ENCODE results near the gene RPTOR. TPM values are rescaled to one million over a fixed set of nuclear protein-coding genes. Genes with fewer than 3 reads are reported as not detected.

RPTOR gene
- total RNA-seq, 3 donors from 2014 or later (not counting 1 experiment from before 2014, with no cell fraction given), result 49.2 to 63.6 (median 55.4) TPM

DNA sequence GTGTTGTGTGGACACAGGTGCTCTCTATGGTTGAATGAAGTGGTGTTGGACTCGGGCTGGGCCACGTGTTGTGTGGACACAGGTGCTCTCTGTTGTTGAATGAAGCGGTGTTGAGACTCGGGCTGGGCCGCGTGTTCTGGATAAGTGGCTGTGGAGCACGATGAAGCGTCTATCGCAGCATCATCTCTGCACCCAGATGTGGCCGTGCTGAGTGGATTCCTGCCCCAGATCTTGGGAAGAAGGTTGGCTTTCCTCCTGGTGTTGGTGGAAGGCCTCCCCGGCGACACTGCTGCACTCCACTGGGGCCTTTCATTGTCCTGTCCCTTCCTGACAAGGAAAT lies 69.1 kb downstream of the RPTOR start:
- no peaks in the 10 kb centered on the region for H3K27me3 ChIP-seq (ENCODE audit: control insufficient read depth, insufficient read depth, low read length)
- no peak overlapping the region for H3K27ac ChIP-seq (ENCODE audit: low read length)
- DNase-seq, result no peak
- intact Hi-C loops (cut with micrococcal nuclease), result no loop called here
- peaks cover 28 to 50% of the 10 kb centered on the region in 2 donors for H3K4me1 Mint-ChIP-seq
- H3K9me3 Mint-ChIP-seq, result no peaks in the 10 kb centered on the region
- no peaks in the 10 kb centered on the region for H3K4me1 ChIP-seq (ENCODE audit: control insufficient read depth, insufficient read depth, low read length)
- no peak for ATAC-seq
- WGBS (ENCODE audit: insufficient coverage), result 87% methylated on average over 12 of the region's 12 CpGs
- H3K4me3 Mint-ChIP-seq, result no peak overlapping the region
- H3K27me3 Mint-ChIP-seq (ENCODE audit: low read depth in 2 of 2), result no peaks in the 10 kb centered on the region
- H3K36me3 ChIP-seq (ENCODE audit: control insufficient read depth, insufficient read depth, low read length), result no peaks in the 10 kb centered on the region
- no peak overlapping the region for H3K4me3 ChIP-seq (ENCODE audit: low read length)
- no peaks in the 10 kb centered on the region for H3K9me3 ChIP-seq (ENCODE audit: control insufficient read depth, insufficient read depth, low read length)
- H3K27ac Mint-ChIP-seq, result peak overlapping the region in 1 of 2 donors; percentile 27
- TF ChIP-seq, protein P1, sequence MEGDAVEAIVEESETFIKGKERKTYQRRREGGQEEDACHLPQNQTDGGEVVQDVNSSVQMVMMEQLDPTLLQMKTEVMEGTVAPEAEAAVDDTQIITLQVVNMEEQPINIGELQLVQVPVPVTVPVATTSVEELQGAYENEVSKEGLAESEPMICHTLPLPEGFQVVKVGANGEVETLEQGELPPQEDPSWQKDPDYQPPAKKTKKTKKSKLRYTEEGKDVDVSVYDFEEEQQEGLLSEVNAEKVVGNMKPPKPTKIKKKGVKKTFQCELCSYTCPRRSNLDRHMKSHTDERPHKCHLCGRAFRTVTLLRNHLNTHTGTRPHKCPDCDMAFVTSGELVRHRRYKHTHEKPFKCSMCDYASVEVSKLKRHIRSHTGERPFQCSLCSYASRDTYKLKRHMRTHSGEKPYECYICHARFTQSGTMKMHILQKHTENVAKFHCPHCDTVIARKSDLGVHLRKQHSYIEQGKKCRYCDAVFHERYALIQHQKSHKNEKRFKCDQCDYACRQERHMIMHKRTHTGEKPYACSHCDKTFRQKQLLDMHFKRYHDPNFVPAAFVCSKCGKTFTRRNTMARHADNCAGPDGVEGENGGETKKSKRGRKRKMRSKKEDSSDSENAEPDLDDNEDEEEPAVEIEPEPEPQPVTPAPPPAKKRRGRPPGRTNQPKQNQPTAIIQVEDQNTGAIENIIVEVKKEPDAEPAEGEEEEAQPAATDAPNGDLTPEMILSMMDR (IDR thresholded peaks at IDR 0.05), result no peak
- no peaks in the 10 kb centered on the region for H3K36me3 Mint-ChIP-seq

DNA sequence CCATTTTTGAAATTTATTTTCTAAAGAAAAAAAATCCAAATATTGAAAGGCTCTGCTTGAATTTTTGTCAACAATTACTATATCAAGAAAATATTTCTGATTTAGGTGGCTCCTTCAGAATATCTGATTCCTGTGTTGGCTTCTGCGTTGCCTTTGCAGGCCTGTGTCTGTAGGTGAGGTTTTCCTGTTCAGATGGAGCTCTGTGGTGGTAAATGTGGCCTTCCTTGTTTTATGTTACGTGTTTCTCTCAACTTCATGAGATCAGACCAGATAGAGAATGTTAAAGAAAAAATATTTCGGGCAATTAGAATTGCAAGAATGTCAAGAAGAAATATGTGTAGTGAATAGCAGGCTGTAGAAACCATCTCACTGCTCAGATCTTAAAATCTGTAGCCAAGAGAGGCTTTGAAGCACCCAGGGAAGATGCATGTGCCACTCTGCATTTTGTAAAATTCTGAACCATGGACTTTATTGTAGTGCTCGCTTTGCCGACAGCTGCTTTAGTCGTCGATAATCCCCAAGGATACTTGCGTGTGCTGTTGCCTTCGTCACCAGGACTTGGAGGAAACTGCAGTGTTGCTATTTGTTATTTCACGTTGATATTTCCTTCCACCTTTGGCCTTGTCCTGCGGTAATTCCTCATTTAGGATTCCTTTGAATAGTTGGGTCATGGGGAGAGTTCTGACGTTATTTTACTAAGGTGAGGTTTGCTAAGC lies 69.9 kb downstream of the RPTOR start:
- Mint-ChIP-seq H3K27ac (peak overlapping the region in 1 of 2 donors; percentile 43), H3K9me3 (no peaks in the 10 kb centered on the region), H3K4me3 (no peak overlapping the region), H3K36me3 (no peaks in the 10 kb centered on the region), H3K4me1 (peaks cover 34 to 50% of the 10 kb centered on the region in 2 donors), H3K27me3 (ENCODE audit: low read depth in 2 of 2) (no peaks in the 10 kb centered on the region)
- H3K27ac ChIP-seq (ENCODE audit: low read length), result no peak overlapping the region
- H3K4me1 ChIP-seq (ENCODE audit: control insufficient read depth, insufficient read depth, low read length), result no peaks in the 10 kb centered on the region
- peak in 1 of 2 donors; percentile 44 for DNase-seq
- no peaks in the 10 kb centered on the region for H3K9me3 ChIP-seq (ENCODE audit: control insufficient read depth, insufficient read depth, low read length)
- TF ChIP-seq, protein P1 (IDR thresholded peaks at IDR 0.05), result no peak
- no peaks in the 10 kb centered on the region for H3K36me3 ChIP-seq (ENCODE audit: control insufficient read depth, insufficient read depth, low read length)
- intact Hi-C loops (cut with micrococcal nuclease), result no loop called here
- H3K4me3 ChIP-seq (ENCODE audit: low read length), result no peak overlapping the region
- WGBS (ENCODE audit: insufficient coverage), result 71% methylated on average over 12 of the region's 12 CpGs
- H3K27me3 ChIP-seq (ENCODE audit: control insufficient read depth, insufficient read depth, low read length), result no peaks in the 10 kb centered on the region
- ATAC-seq, result no peak

DNA sequence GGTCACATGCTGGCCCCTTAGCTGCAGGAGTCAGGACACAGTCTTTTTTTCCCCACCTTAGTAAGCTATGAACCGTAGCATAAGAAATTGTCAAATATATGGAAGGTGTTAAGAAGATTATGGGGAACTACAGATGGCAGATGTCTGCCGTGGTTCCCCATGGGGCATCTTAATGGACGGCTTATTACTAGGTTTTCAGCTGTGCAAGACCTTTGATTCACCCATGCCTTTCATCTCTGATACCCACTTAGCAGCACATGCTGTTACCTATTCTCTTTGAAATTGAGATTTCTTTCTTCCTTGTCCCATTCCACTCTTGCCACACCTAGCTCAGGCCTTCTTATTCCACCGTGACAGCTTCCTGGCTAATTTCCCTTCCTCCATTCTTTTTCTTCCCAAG lies 70.7 kb downstream of the RPTOR start:
- H3K4me1 Mint-ChIP-seq, result peaks cover 31 to 44% of the 10 kb centered on the region in 2 donors
- Histone ChIP-seq H3K4me3 (ENCODE audit: low read length) (no peak overlapping the region), H3K36me3 (ENCODE audit: control insufficient read depth, insufficient read depth, low read length) (no peaks in the 10 kb centered on the region), H3K27ac (ENCODE audit: low read length) (no peak overlapping the region), H3K27me3 (ENCODE audit: control insufficient read depth, insufficient read depth, low read length) (no peaks in the 10 kb centered on the region), H3K4me1 (ENCODE audit: control insufficient read depth, insufficient read depth, low read length) (no peaks in the 10 kb centered on the region), H3K9me3 (ENCODE audit: control insufficient read depth, insufficient read depth, low read length) (no peaks in the 10 kb centered on the region)
- H3K36me3 Mint-ChIP-seq, result no peaks in the 10 kb centered on the region
- TF ChIP-seq, protein P1 (IDR thresholded peaks at IDR 0.05), result no peak
- no peak overlapping the region for H3K4me3 Mint-ChIP-seq
- ATAC-seq (no peak), DNase-seq (no peak)
- intact Hi-C loops (cut with micrococcal nuclease), result no loop called here
- H3K27me3 Mint-ChIP-seq (ENCODE audit: low read depth in 2 of 2), result no peaks in the 10 kb centered on the region
- H3K9me3 Mint-ChIP-seq, result no peaks in the 10 kb centered on the region
- H3K27ac Mint-ChIP-seq, result no peak overlapping the region
- WGBS (ENCODE audit: insufficient coverage), result 81% methylated on average over 4 of the region's 4 CpGs

DNA sequence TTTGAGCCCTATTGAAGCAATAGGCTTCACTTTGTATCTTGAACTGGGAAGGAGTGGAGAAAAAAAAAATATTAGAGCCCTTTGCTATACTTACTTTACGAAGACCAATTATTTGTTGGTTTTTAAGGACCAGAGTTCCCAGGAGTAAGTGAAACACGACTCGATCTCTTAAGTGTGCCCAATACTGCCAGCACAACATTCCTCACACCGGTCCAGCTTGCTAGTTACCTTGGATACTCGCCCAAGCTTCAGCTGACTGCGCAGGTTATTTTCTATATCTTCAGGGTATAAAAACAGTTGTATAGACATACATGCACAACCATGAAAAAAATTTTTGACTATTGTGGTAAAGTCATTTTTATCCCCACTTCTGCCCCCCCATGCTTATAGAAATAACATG lies 72.1 kb downstream of the RPTOR start:
- TF ChIP-seq, protein P1 (IDR thresholded peaks at IDR 0.05), result no peak
- H3K27me3 ChIP-seq (ENCODE audit: control insufficient read depth, insufficient read depth, low read length), result no peaks in the 10 kb centered on the region
- no peak for ATAC-seq
- 98% methylated on average over 6 of the region's 6 CpGs for WGBS (ENCODE audit: insufficient coverage)
- H3K9me3 ChIP-seq (ENCODE audit: control insufficient read depth, insufficient read depth, low read length), result no peaks in the 10 kb centered on the region
- H3K4me3 ChIP-seq (ENCODE audit: low read length), result no peak overlapping the region
- peaks cover 30 to 52% of the 10 kb centered on the region in 2 donors for H3K4me1 Mint-ChIP-seq
- H3K36me3 ChIP-seq (ENCODE audit: control insufficient read depth, insufficient read depth, low read length), result no peaks in the 10 kb centered on the region
- H3K4me1 ChIP-seq (ENCODE audit: control insufficient read depth, insufficient read depth, low read length), result peaks cover 4% of the 10 kb centered on the region
- no peaks in the 10 kb centered on the region for H3K9me3 Mint-ChIP-seq
- no peaks in the 10 kb centered on the region for H3K27me3 Mint-ChIP-seq (ENCODE audit: low read depth in 2 of 2)
- no peak overlapping the region for H3K4me3 Mint-ChIP-seq
- no peak overlapping the region for H3K27ac Mint-ChIP-seq
- no peak for DNase-seq
- intact Hi-C loops (cut with micrococcal nuclease), result no loop called here
- no peaks in the 10 kb centered on the region for H3K36me3 Mint-ChIP-seq
- H3K27ac ChIP-seq (ENCODE audit: low read length), result no peak overlapping the region
